ENCODE measurements around the gene LRRC56.

DNA sequence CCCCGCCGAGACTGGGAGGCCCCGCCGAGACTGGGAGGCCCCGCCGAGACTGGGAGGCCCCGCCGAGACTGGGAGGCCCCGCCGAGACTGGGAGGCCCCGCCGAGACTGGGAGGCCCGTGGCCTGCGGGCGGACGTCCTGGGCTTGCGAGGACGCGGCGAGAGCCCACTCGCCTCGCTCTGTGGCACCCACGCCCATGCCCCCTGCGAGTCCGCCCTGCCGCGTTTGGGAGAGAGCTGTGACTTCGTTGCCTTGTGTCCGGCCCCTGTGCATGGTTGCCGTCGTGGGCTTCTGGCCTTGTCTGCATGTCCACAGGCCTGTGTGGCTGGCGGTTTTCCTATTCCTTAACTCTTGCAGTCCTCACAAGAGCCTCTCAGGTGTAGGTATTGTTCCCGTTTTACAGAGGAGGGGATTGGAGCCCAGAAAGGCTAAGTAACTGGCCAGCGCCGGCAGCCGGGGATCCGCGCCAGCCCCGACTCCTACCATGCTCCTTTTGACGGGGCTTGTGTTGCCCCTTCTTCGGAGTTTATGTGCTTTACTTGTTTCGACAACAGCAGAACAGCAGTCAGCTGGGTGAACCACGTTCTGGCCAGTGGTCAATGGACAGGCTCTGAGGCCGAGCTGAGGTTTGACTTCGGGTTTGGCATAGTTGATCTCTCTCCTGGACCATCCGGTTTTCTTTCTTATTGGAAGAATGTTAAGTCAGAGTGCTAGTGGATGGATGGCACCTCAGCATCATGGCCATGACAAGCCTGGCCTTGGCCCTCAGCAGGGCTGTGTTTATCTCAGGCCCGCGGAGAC is 39.7 kb downstream of the LRRC56 start:
- TF ChIP-seq CTCF (IDR thresholded peaks at IDR 0.05) (no peak), POLR2A (IDR thresholded peaks at IDR 0.05) (no peak)

Data from breast epithelium (tissue), 3 donors.